ENCODE results near the gene GNAQ.

- TF ChIP-seq CTCF (IDR thresholded peaks at IDR 0.05) (no peak), USF2 (IDR thresholded peaks at IDR 0.05) (no peak), KDM1A (IDR thresholded peaks at IDR 0.05; ENCODE audit: low read depth) (no peak), POLR2A (IDR thresholded peaks at IDR 0.05; ENCODE audit: low read length) (no peak), HOXB5 (CRISPR knock-in tag; IDR thresholded peaks at IDR 0.05) (no peak), E2F6 (IDR thresholded peaks at IDR 0.05; ENCODE audit: borderline replicate concordance, low read depth) (no peak)
Measured at GRCh38 chr9:77991191-77991590, 40.4 kb downstream of the GNAQ start.
